GM12878 (cell line): ENCODE measurements around the gene COMT. TPM values are rescaled to one million over a fixed set of nuclear protein-coding genes. Genes with fewer than 3 reads are reported as not detected.

ENCODE experiments used
- ATAC-seq: fragments of 200-7000 bp; cut with Tn5 transposase; 3 replicates; pipeline ENCODE4 v1.9.1; 2020; ENCODE audit warnings: mild to moderate bottlenecking, moderate library complexity
- BruUV-seq: library from RNA; stranded (reverse); fragments of 400-500 nt; replicated peaks from 2 replicates; lab custom pipeline; 2021; lab: Mats Ljungman, UMichigan
- CTCF ChIA-PET: fragments of 300-600 bp; sonication (Branson Sonifier 250); formaldehyde crosslinking; extraction: SDS; loops from one replicate; lab custom pipeline; 2021; ENCODE audit warnings: inconsistent platforms; lab: Yijun Ruan, JAX
- POLR2A ChIA-PET: fragments of 350-600 bp; formaldehyde crosslinking; extraction: SDS; loops from one replicate; lab custom pipeline; 2021; ENCODE audit warnings: inconsistent platforms; lab: Charles Lee
- RAD21 ChIA-PET: fragments of 300-600 bp; sonication (Branson Sonifier 250); formaldehyde crosslinking; loops from one replicate; lab custom pipeline; 2023; ENCODE audit warnings: antibody characterized with exemption; ENCODE audit not compliant: unreplicated experiment; lab: Charles Lee
- SMC1A ChIA-PET: fragments of 300-600 bp; sonication (Branson Sonifier 250); formaldehyde crosslinking; loops from one replicate; lab custom pipeline; 2023; ENCODE audit not compliant: unreplicated experiment, uncharacterized antibody; lab: Charles Lee
- DNase-seq: peaks from one replicate; pipeline ENCODE4 v3.0.0-alpha.2; 2011; ENCODE audit warnings: low read depth, low spot score
- FAIRE-seq: peaks from 3 replicates; lab custom pipeline; 2011; peaks lifted over from hg19 to GRCh38; lab: Jason Lieb, UNC
- H2AFZ ChIP-seq: 2 replicates; pipeline ENCODE4 v1.6.0; 2011; ENCODE audit warnings: low read depth, low read length, control low read depth; ENCODE audit not compliant: control insufficient read depth
- H3K27ac ChIP-seq: 2 replicates; pipeline ENCODE4 v1.5.1; 2011; ENCODE audit warnings: control low read depth; ENCODE audit not compliant: control insufficient read depth, insufficient read depth
- H3K27me3 ChIP-seq, 2 experiments: replicated peaks in 1 of 2; 2 replicates each; pipeline versions ENCODE4 v1.6.0 to v1.6.1; 2011; ENCODE audit warnings: low read length in 1 of 2; ENCODE audit not compliant: control insufficient read depth in 2 of 2, insufficient read depth in 2 of 2
- H3K36me3 ChIP-seq, 2 experiments: 2 replicates each; pipeline ENCODE4 v1.5.1; 2011; ENCODE audit warnings: low read length in 1 of 2; ENCODE audit not compliant: control insufficient read depth in 2 of 2, insufficient read depth in 2 of 2
- H3K4me1 ChIP-seq: 2 replicates; pipeline ENCODE4 v1.6.1; 2011; ENCODE audit warnings: mild to moderate bottlenecking, low read length, moderate library complexity, mixed read lengths; ENCODE audit not compliant: control insufficient read depth, insufficient read depth
- H3K4me2 ChIP-seq: 2 replicates; pipeline ENCODE4 v1.6.0; 2011; ENCODE audit warnings: control low read depth; ENCODE audit not compliant: control insufficient read depth, insufficient read depth
- H3K4me3 ChIP-seq: fragments of 200-600 bp; sonication (generic); 2 replicates; pipeline ENCODE4 v1.5.1; 2016
- H3K79me2 ChIP-seq: 2 replicates; pipeline ENCODE4 v1.6.0; 2011; ENCODE audit warnings: low read length; ENCODE audit not compliant: control insufficient read depth, insufficient read depth
- H3K9ac ChIP-seq: 2 replicates; pipeline ENCODE4 v1.8.0; 2011; ENCODE audit warnings: low read length, control low read depth, mixed read lengths; ENCODE audit not compliant: control insufficient read depth, insufficient read depth
- H3K9me3 ChIP-seq: replicated peaks from 3 replicates; pipeline ENCODE4 v1.5.1; 2011; ENCODE audit warnings: mild to moderate bottlenecking, low read length; ENCODE audit not compliant: control insufficient read depth, insufficient read depth
- H4K20me1 ChIP-seq: 2 replicates; pipeline ENCODE4 v1.6.0; 2011; ENCODE audit not compliant: control insufficient read depth, insufficient read depth
- ASH2L ChIP-seq: fragments of 300-600, 200-600 bp; sonication (generic); IDR thresholded peaks from 2 replicates; pipeline ENCODE4 v1.6.1; 2017; ENCODE audit warnings: low read depth, mild to moderate bottlenecking, borderline replicate concordance
- EED ChIP-seq: sonication (generic); IDR thresholded peaks from 2 replicates; pipeline ENCODE4 v1.6.1; 2016; ENCODE audit warnings: antibody characterized with exemption, low read depth
- ETV6 ChIP-seq, 2 experiments: fragments of 450-650 bp in 1 of 2; IDR thresholded peaks in 1 of 2; conservative IDR thresholded peaks in 1 of 2; 2 replicates each; pipeline ENCODE4 v1.6.1; 2014; ENCODE audit warnings: antibody characterized with exemption in 1 of 2, borderline replicate concordance in 1 of 2, low read depth in 1 of 2, mild to moderate bottlenecking in 1 of 2, moderate library complexity in 1 of 2
- EZH2 ChIP-seq: IDR thresholded peaks from 2 replicates; pipeline ENCODE4 v1.6.1; 2012; ENCODE audit warnings: low read depth, mild to moderate bottlenecking, control low read depth, inconsistent platforms, low read length, borderline replicate concordance; ENCODE audit not compliant: control insufficient read depth
- HDAC6 ChIP-seq: fragments of 200-600 bp; sonication (generic); IDR thresholded peaks from one replicate; pipeline ENCODE4 v1.8.0; 2017; ENCODE audit warnings: antibody characterized with exemption; ENCODE audit not compliant: unreplicated experiment
- IKZF1 ChIP-seq: fragments of 450-650 bp; conservative IDR thresholded peaks from 2 replicates; pipeline ENCODE4 v1.6.1; 2017; ENCODE audit warnings: antibody characterized with exemption, mild to moderate bottlenecking
- NFXL1 ChIP-seq: fragments of 450-650 bp; IDR thresholded peaks from 2 replicates; pipeline ENCODE4 v1.6.1; 2017; ENCODE audit warnings: antibody characterized with exemption, mild to moderate bottlenecking, borderline replicate concordance
- NR2C2 ChIP-seq: IDR thresholded peaks from 2 replicates; pipeline ENCODE4 v1.6.1; 2011; ENCODE audit warnings: borderline replicate concordance, low read depth; ENCODE audit not compliant: control insufficient read depth, insufficient read length
- RAD21 ChIP-seq: IDR thresholded peaks from 2 replicates; pipeline ENCODE4 v1.6.1; 2011; ENCODE audit warnings: mild to moderate bottlenecking, low read depth, low read length, moderate library complexity; ENCODE audit not compliant: insufficient read depth
- RFX5 ChIP-seq: IDR thresholded peaks from 2 replicates; pipeline ENCODE4 v1.6.1; 2011; ENCODE audit warnings: low read depth, low read length, improper control_type of control experiment
- WGBS: methylation state at CpG from one replicate; pipeline ENCODE4 v1.1.6; 2016; ENCODE audit warnings: low lambda C conversion rate; ENCODE audit not compliant: insufficient replicate concordance, insufficient coverage; ENCODE audit errors: missing lambda C conversion rate; 5-methylcytosine and 5-hydroxymethylcytosine counted together
- in situ Hi-C: fragments of 300-500 bp; cut with MboI; formaldehyde crosslinking; loops from 9 replicates; pipeline ENCODE4 v1.14.3; 2018; ENCODE audit warnings: mixed read lengths
- intact Hi-C: fragments of 100-400 bp; cut with micrococcal nuclease; formaldehyde crosslinking; loops from one replicate; pipeline ENCODE4 v1.14.2; 2022; ENCODE audit not compliant: unreplicated experiment
- polyA plus RNA-seq, 11 experiments: library from polyadenylated mRNA; depleted of rRNA in 4 of 11; unstranded in 6 of 11; stranded (reverse) in 5 of 11; fragments of >200 nt; fragmentation: Nextera tagmentation in 4 of 11; fragmentation: Illumina TruSeq in 1 of 11; extraction: Ambion mirVana in 4 of 11; extraction: Trizol in 1 of 11; gene quantifications; 1 replicate in 1 of 11; 2 replicates in 10 of 11; pipeline versions ENCODE4 v1.2.1 to v1.2.3, GENCODE V29; 2011 to 2016; ENCODE audit warnings: inconsistent platforms in 2 of 11, missing spikeins in 2 of 11, low read depth in 1 of 11
- total RNA-seq, 4 experiments: library from RNA; depleted of rRNA in 3 of 4; stranded (reverse); fragments of >200 nt in 3 of 4; fragmentation: Illumina TruSeq in 1 of 4; extraction: Trizol in 1 of 4; gene quantifications; 2 replicates each; pipeline versions ENCODE4 v1.2.1 to v1.2.3, GENCODE V29; 2013 to 2021
- TF ChIP-seq, protein P1 (sequence below): fragments of 450-650 bp; IDR thresholded peaks from 2 replicates; pipeline ENCODE4 v1.6.1; 2017; ENCODE audit warnings: mild to moderate bottlenecking, moderate library complexity
- TF ChIP-seq, protein P2 (sequence below): fragments of 450-650 bp; IDR thresholded peaks from 2 replicates; pipeline ENCODE4 v1.6.1; 2017; ENCODE audit warnings: antibody characterized with exemption, mild to moderate bottlenecking, moderate library complexity
- TF ChIP-seq, protein P3 (sequence below): fragments of 450-650 bp; IDR thresholded peaks from 2 replicates; pipeline ENCODE4 v1.6.1; 2017; ENCODE audit warnings: mild to moderate bottlenecking, low read depth, inconsistent platforms; ENCODE audit not compliant: poor library complexity, severe bottlenecking

The COMT gene
- total and polyA plus RNA-seq, 10 of the 15 experiments (the other 5 are each of a cell fraction or from before 2014, with no cell fraction given) = 4.5 to 152 (median 66.1) TPM

DNA sequence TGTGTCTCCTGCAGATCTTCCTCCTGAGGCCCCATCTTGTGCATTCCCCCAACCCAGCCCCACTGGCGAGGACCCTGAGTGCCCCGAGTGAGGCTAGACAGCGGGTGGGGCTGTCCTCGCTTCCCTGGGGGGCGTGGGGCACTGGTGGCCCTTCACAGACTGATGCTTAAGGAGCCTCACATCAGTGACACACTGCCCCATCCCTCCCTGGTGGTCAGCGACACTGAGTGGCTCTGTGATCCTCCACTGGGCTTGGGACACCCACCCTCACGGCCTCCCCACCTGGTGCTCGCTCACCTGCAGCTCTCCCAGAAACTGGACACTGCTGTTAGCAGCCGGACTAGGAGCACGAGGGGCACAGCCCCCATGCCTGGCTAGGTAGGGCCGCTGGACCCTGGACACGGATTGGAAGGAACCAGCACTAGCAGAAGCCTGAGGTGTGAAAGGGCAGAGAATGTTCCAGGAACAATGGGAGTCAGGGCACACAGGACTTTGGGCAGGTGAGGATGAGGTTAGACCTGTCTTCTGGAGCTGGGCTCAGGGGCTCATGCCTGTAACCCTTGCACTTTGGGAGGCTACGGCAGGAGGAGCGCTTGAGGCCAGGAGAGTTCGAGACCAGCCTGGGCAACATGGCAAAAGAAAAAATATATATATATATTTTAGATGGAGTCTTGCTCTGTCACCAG lies 23.3 kb downstream of the COMT start:
- 92% methylated on average over 15 of the region's 15 CpGs for WGBS
- no peaks in the 10 kb centered on the region for H3K27me3 ChIP-seq
- H3K79me2 ChIP-seq = no peaks in the 10 kb centered on the region
- BruUV-seq = no TSS peak
- no peak for FAIRE-seq
- ChIA-PET POLR2A (no interaction called here), CTCF (interaction anchor here (1.0 to 1.2 kb wide), 2 partner anchors 13 to 118 kb away, joined by 3 read pairs; no protein-coding TSS in a partner anchor), SMC1A (no interaction called here), RAD21 (no interaction called here)
- intact Hi-C loops (no loop called here), in situ Hi-C loops (no loop called here)
- no peak overlapping the region for H3K27ac ChIP-seq
- no peak overlapping the region for H3K9ac ChIP-seq
- H3K9me3 ChIP-seq = no peaks in the 10 kb centered on the region
- no peaks in the 10 kb centered on the region for H4K20me1 ChIP-seq
- no peak overlapping the region for H3K4me3 ChIP-seq
- no peak for DNase-seq
- no peak overlapping the region for H3K4me2 ChIP-seq
- H3K36me3 ChIP-seq = peaks cover 2 to 3% of the 10 kb centered on the region in 2 experiments; a peak in 2 of 4 replicates
- no peak for ATAC-seq
- H2AFZ ChIP-seq = no peak overlapping the region
- H3K4me1 ChIP-seq = no peaks in the 10 kb centered on the region
- TF ChIP-seq RFX5 (no peak), NR2C2 (no peak), ASH2L (no peak), EZH2 (no peak), NFXL1 (no peak), HDAC6 (no peak), ETV6 (conservative IDR thresholded peaks at IDR 0.05 in 1 of 2, IDR thresholded peaks at IDR 0.05 in 1 of 2; ENCODE audit: borderline replicate concordance in 1 of 2, low read depth in 1 of 2) (no peak), RAD21 (no peak), IKZF1 (no peak), EED (no peak)
- TF ChIP-seq, protein P1, sequence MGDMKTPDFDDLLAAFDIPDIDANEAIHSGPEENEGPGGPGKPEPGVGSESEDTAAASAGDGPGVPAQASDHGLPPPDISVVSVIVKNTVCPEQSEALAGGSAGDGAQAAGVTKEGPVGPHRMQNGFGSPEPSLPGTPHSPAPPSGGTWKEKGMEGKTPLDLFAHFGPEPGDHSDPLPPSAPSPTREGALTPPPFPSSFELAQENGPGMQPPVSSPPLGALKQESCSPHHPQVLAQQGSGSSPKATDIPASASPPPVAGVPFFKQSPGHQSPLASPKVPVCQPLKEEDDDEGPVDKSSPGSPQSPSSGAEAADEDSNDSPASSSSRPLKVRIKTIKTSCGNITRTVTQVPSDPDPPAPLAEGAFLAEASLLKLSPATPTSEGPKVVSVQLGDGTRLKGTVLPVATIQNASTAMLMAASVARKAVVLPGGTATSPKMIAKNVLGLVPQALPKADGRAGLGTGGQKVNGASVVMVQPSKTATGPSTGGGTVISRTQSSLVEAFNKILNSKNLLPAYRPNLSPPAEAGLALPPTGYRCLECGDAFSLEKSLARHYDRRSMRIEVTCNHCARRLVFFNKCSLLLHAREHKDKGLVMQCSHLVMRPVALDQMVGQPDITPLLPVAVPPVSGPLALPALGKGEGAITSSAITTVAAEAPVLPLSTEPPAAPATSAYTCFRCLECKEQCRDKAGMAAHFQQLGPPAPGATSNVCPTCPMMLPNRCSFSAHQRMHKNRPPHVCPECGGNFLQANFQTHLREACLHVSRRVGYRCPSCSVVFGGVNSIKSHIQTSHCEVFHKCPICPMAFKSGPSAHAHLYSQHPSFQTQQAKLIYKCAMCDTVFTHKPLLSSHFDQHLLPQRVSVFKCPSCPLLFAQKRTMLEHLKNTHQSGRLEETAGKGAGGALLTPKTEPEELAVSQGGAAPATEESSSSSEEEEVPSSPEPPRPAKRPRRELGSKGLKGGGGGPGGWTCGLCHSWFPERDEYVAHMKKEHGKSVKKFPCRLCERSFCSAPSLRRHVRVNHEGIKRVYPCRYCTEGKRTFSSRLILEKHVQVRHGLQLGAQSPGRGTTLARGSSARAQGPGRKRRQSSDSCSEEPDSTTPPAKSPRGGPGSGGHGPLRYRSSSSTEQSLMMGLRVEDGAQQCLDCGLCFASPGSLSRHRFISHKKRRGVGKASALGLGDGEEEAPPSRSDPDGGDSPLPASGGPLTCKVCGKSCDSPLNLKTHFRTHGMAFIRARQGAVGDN = no peak
- TF ChIP-seq, protein P2, sequence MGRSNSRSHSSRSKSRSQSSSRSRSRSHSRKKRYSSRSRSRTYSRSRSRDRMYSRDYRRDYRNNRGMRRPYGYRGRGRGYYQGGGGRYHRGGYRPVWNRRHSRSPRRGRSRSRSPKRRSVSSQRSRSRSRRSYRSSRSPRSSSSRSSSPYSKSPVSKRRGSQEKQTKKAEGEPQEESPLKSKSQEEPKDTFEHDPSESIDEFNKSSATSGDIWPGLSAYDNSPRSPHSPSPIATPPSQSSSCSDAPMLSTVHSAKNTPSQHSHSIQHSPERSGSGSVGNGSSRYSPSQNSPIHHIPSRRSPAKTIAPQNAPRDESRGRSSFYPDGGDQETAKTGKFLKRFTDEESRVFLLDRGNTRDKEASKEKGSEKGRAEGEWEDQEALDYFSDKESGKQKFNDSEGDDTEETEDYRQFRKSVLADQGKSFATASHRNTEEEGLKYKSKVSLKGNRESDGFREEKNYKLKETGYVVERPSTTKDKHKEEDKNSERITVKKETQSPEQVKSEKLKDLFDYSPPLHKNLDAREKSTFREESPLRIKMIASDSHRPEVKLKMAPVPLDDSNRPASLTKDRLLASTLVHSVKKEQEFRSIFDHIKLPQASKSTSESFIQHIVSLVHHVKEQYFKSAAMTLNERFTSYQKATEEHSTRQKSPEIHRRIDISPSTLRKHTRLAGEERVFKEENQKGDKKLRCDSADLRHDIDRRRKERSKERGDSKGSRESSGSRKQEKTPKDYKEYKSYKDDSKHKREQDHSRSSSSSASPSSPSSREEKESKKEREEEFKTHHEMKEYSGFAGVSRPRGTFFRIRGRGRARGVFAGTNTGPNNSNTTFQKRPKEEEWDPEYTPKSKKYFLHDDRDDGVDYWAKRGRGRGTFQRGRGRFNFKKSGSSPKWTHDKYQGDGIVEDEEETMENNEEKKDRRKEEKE = no peak
- TF ChIP-seq, protein P3, sequence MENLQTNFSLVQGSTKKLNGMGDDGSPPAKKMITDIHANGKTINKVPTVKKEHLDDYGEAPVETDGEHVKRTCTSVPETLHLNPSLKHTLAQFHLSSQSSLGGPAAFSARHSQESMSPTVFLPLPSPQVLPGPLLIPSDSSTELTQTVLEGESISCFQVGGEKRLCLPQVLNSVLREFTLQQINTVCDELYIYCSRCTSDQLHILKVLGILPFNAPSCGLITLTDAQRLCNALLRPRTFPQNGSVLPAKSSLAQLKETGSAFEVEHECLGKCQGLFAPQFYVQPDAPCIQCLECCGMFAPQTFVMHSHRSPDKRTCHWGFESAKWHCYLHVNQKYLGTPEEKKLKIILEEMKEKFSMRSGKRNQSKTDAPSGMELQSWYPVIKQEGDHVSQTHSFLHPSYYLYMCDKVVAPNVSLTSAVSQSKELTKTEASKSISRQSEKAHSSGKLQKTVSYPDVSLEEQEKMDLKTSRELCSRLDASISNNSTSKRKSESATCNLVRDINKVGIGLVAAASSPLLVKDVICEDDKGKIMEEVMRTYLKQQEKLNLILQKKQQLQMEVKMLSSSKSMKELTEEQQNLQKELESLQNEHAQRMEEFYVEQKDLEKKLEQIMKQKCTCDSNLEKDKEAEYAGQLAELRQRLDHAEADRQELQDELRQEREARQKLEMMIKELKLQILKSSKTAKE = no peak
